Esophagus muscularis mucosa (tissue), 3 donors: ENCODE measurements around the gene UBA52.
"Not testable (repeated sequence)": the region's sequence is repeated elsewhere in the genome, so short reads cannot be mapped to it uniquely, and the experiment has no call there.

Source experiments
- CTCF ChIP-seq, 3 experiments: fragments of 200-600 bp in 2 of 3; fragments of 450-650 bp in 1 of 3; sonication (generic) in 2 of 3; IDR thresholded peaks; one replicate each; pipeline ENCODE4 v1.5.1; 2017 to 2019; ENCODE audit warnings: antibody characterized with exemption in 3 of 3, mild to moderate bottlenecking in 2 of 3, moderate library complexity in 1 of 3
- POLR2A ChIP-seq: fragments of 450-650 bp; IDR thresholded peaks from one replicate; pipeline ENCODE4 v1.6.1; 2017; ENCODE audit warnings: antibody characterized with exemption, moderate library complexity, mild to moderate bottlenecking, low read depth

DNA sequence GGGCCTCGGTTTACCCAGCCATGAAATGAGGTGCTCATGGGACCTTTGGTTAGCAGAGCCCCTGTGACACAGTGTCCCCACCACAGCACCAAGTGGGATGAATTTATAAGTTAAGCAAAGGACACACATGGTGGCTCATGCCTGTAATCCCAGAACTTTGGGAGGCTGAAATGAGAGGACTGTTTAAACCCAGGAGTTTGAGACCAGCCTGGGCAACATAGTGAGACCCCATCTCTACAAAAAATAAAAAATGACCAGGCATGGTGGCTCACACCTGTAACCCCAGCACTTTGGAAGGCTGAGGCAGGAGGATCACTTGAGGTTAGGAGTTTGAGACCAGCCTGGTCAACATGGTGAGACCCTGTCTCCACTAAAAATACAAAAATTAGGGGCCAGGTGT lies 31.5 kb upstream of the UBA52 start:
- TF ChIP-seq CTCF (IDR thresholded peaks at IDR 0.05); POLR2A: not testable (repeated sequence)
